H1 (cell line): ENCODE measurements around the gene TRIM27. TPM values are rescaled to one million over a fixed set of nuclear protein-coding genes. Genes with fewer than 3 reads are reported as not detected.

ENCODE experiments used
- CTCF ChIA-PET: fragments of 300-600 bp; sonication (Branson Sonifier 250); formaldehyde crosslinking; loops from one replicate; lab custom pipeline; 2021; ENCODE audit not compliant: partially characterized antibody; lab: Charles Lee
- POLR2A ChIA-PET: fragments of 300-600 bp; sonication (Branson Sonifier 250); formaldehyde crosslinking; loops from one replicate; lab custom pipeline; 2021; ENCODE audit warnings: inconsistent platforms; ENCODE audit not compliant: partially characterized antibody; lab: Charles Lee
- DNase-seq, 2 experiments: peaks; one replicate each; pipeline versions ENCODE4 v3.0.0 to v3.0.0-alpha.2; 2010 to 2022; ENCODE audit warnings: low spot score in 2 of 2, low read depth in 1 of 2, mixed read lengths in 1 of 2
- FAIRE-seq: peaks from 2 replicates; lab custom pipeline; 2011; peaks lifted over from hg19 to GRCh38; lab: Jason Lieb, UNC
- H2AFZ ChIP-seq: 2 replicates; pipeline ENCODE4 v1.8.1; 2012; ENCODE audit warnings: low read length, inconsistent platforms
- H2AK5ac ChIP-seq: 2 replicates; pipeline ENCODE4 v1.6.1; 2013; ENCODE audit warnings: low read depth, low read length
- H2BK120ac ChIP-seq: replicated peaks from 2 replicates; pipeline ENCODE3; 2013; ENCODE audit warnings: low read depth, low read length, inconsistent platforms
- H2BK12ac ChIP-seq: 2 replicates; pipeline ENCODE4 v1.6.1; 2013; ENCODE audit warnings: low read depth, low read length
- H2BK15ac ChIP-seq: 2 replicates; pipeline ENCODE4 v1.6.1; 2013; ENCODE audit warnings: low read length
- H2BK20ac ChIP-seq: 2 replicates; pipeline ENCODE4 v1.6.1; 2013; ENCODE audit warnings: low read length
- H2BK5ac ChIP-seq: 2 replicates; pipeline ENCODE4 v1.6.1; 2013; ENCODE audit warnings: low read depth, low read length
- H3K14ac ChIP-seq: 2 replicates; pipeline ENCODE4 v1.6.1; 2013; ENCODE audit warnings: inconsistent platforms; ENCODE audit not compliant: insufficient read length
- H3K18ac ChIP-seq: 2 replicates; pipeline ENCODE4 v1.6.1; 2013; ENCODE audit warnings: low read length; ENCODE audit errors: extremely low read depth
- H3K23ac ChIP-seq: 2 replicates; pipeline ENCODE4 v1.6.1; 2013; ENCODE audit warnings: inconsistent platforms; ENCODE audit not compliant: insufficient read length
- H3K23me2 ChIP-seq: 2 replicates; pipeline ENCODE4 v1.6.1; 2013; ENCODE audit warnings: low read depth, low read length
- H3K27ac ChIP-seq: 2 replicates; pipeline ENCODE4 v1.6.1; 2011; ENCODE audit warnings: low read depth, low read length, inconsistent platforms
- H3K27me3 ChIP-seq, 4 experiments: replicated peaks in 1 of 4; 1 replicate in 1 of 4; 2 replicates in 3 of 4; pipeline versions ENCODE4 v1.6.1 to v1.8.1; 2011 to 2013; ENCODE audit warnings: low read length in 3 of 4, mild to moderate bottlenecking in 3 of 4, inconsistent platforms in 2 of 4, mixed read lengths in 2 of 4, moderate library complexity in 1 of 4; ENCODE audit not compliant: control insufficient read depth in 3 of 4, insufficient read depth in 3 of 4; ENCODE audit errors: extremely low read depth in 1 of 4
- H3K36me3 ChIP-seq, 4 experiments: 2 replicates each; pipeline versions ENCODE4 v1.6.1 to v1.8.1; 2011 to 2013; ENCODE audit warnings: mild to moderate bottlenecking in 4 of 4, low read length in 3 of 4, moderate library complexity in 2 of 4, control low read depth in 1 of 4, inconsistent platforms in 1 of 4; ENCODE audit not compliant: insufficient read depth in 4 of 4, control insufficient read depth in 2 of 4
- H3K4ac ChIP-seq: replicated peaks from 2 replicates; pipeline ENCODE3; 2013; ENCODE audit warnings: low read length, low read depth, mixed read lengths, inconsistent platforms; ENCODE audit not compliant: insufficient read length
- H3K4me1 ChIP-seq, 4 experiments: replicated peaks in 1 of 4; 1 replicate in 1 of 4; 2 replicates in 3 of 4; pipeline versions ENCODE4 v1.6.1 to v1.8.1; 2011 to 2013; ENCODE audit warnings: low read length in 3 of 4, inconsistent platforms in 2 of 4, mixed read lengths in 1 of 4; ENCODE audit not compliant: insufficient read depth in 4 of 4, control insufficient read depth in 3 of 4
- H3K4me2 ChIP-seq, 2 experiments: 2 replicates each; pipeline versions ENCODE4 v1.6.1 to v1.8.1; 2011 to 2013; ENCODE audit warnings: low read depth in 2 of 2, low read length in 2 of 2, control low read depth in 1 of 2, inconsistent platforms in 1 of 2, mild to moderate bottlenecking in 1 of 2; ENCODE audit not compliant: insufficient read depth in 1 of 2
- H3K4me3 ChIP-seq, 4 experiments: fragments of 200-600, 300-600 bp in 1 of 4; sonication (generic), shearing (Covaris generic), sonication (Bioruptor Twin) in 1 of 4; 2 replicates each; pipeline versions ENCODE4 v1.5.1 to v1.8.1; 2011 to 2016; ENCODE audit warnings: low read length in 4 of 4, low read depth in 3 of 4, control low read depth in 2 of 4, inconsistent platforms in 2 of 4, mild to moderate bottlenecking in 2 of 4, mixed read lengths in 1 of 4, moderate library complexity in 1 of 4; ENCODE audit not compliant: insufficient read depth in 2 of 4; ENCODE audit errors: extremely low read depth in 1 of 4
- H3K56ac ChIP-seq: replicated peaks from 2 replicates; pipeline ENCODE3; 2013; ENCODE audit warnings: low read depth, mild to moderate bottlenecking, mixed read lengths, low read length, inconsistent platforms; ENCODE audit not compliant: insufficient read length
- H3K79me1 ChIP-seq: 2 replicates; pipeline ENCODE4 v1.6.1; 2013; ENCODE audit warnings: low read depth, low read length, control low read depth
- H3K79me2 ChIP-seq, 2 experiments: 2 replicates each; pipeline versions ENCODE4 v1.6.1 to v1.8.1; 2012 to 2013; ENCODE audit warnings: low read length in 2 of 2, mild to moderate bottlenecking in 2 of 2, inconsistent platforms in 1 of 2; ENCODE audit not compliant: insufficient read depth in 2 of 2, control insufficient read depth in 1 of 2
- H3K9ac ChIP-seq, 4 experiments: replicated peaks in 1 of 4; 1 replicate in 1 of 4; 2 replicates in 3 of 4; pipeline versions ENCODE4 v1.6.1 to v1.8.1; 2011 to 2013; ENCODE audit warnings: low read depth in 3 of 4, low read length in 3 of 4, control low read depth in 2 of 4, mild to moderate bottlenecking in 2 of 4, moderate library complexity in 2 of 4, inconsistent platforms in 1 of 4; ENCODE audit errors: extremely low read depth in 1 of 4
- H3K9me3 ChIP-seq, 2 experiments: 2 replicates each; pipeline versions ENCODE4 v1.6.1 to v1.8.1; 2012 to 2013; ENCODE audit warnings: mild to moderate bottlenecking in 2 of 2, moderate library complexity in 2 of 2, control low read depth in 1 of 2, inconsistent platforms in 1 of 2, low read depth in 1 of 2, low read length in 1 of 2, mixed read lengths in 1 of 2; ENCODE audit not compliant: insufficient read depth in 2 of 2
- H4K20me1 ChIP-seq, 2 experiments: replicated peaks in 1 of 2; 2 replicates each; pipeline versions ENCODE3 to v1.8.1; 2011 to 2013; ENCODE audit warnings: inconsistent platforms in 2 of 2, low read length in 2 of 2, mild to moderate bottlenecking in 1 of 2; ENCODE audit not compliant: insufficient read depth in 2 of 2, control insufficient read depth in 1 of 2
- H4K5ac ChIP-seq: 2 replicates; pipeline ENCODE4 v1.6.1; 2013; ENCODE audit warnings: low read length, low read depth, mixed read lengths, inconsistent platforms; ENCODE audit not compliant: insufficient read length
- H4K8ac ChIP-seq: 2 replicates; pipeline ENCODE4 v1.8.0; 2013; ENCODE audit warnings: mild to moderate bottlenecking, moderate library complexity, low read length, inconsistent platforms; ENCODE audit not compliant: insufficient read depth; ENCODE audit errors: extremely low read depth
- H4K91ac ChIP-seq: replicated peaks from 2 replicates; pipeline ENCODE3; 2013; ENCODE audit warnings: low read length, mixed read lengths, inconsistent platforms; ENCODE audit not compliant: insufficient read length
- POLR2AphosphoS5 ChIP-seq: IDR thresholded peaks from 2 replicates; pipeline ENCODE4 v1.6.1; 2011; ENCODE audit warnings: low read depth, low read length
- SRF ChIP-seq: IDR thresholded peaks from 2 replicates; pipeline ENCODE4 v1.6.1; 2011; ENCODE audit warnings: mild to moderate bottlenecking, low read depth, low read length, moderate library complexity
- WGBS, 2 experiments: shearing (Covaris generic) in 1 of 2; methylation state at CpG; one replicate each; pipeline versions ENCODE4 v1.1.6 to v1.1.7; 2013 to 2015; ENCODE audit warnings: low lambda C conversion rate in 2 of 2, mixed read lengths in 2 of 2, inconsistent platforms in 1 of 2, low coverage in 1 of 2, missing lambda C conversion rate in 1 of 2; ENCODE audit not compliant: insufficient replicate concordance in 2 of 2, insufficient coverage in 1 of 2, insufficient read length in 1 of 2; ENCODE audit errors: extremely low coverage in 1 of 2, missing lambda C conversion rate in 1 of 2; 5-methylcytosine and 5-hydroxymethylcytosine counted together
- polyA plus RNA-seq, 7 experiments: library from polyadenylated mRNA; depleted of rRNA in 3 of 7; stranded (reverse) in 5 of 7; unstranded in 2 of 7; fragments of >200 nt in 5 of 7; fragments of 200-250 nt in 2 of 7; gene quantifications; 1 replicate in 5 of 7; 2 replicates in 1 of 7; 4 replicates in 1 of 7; pipeline versions ENCODE4 v1.2.1 to v1.2.3, GENCODE V29; 2011 to 2013; ENCODE audit warnings: missing spikeins in 2 of 7, mixed read lengths in 2 of 7
- total RNA-seq: library from RNA; stranded (reverse); fragmentation: NEBNext Ultra II Directional; extraction: Animal tissue kit (Norgen Biotek cat#: 25700); gene quantifications from 2 replicates; pipeline ENCODE4 v1.2.1, GENCODE V29; 2021

TRIM27 gene
- total and polyA plus RNA-seq, 2 of the 8 experiments (the other 6 are each of a cell fraction or from before 2014, with no cell fraction given) = 76.4 to 85.9 TPM

DNA sequence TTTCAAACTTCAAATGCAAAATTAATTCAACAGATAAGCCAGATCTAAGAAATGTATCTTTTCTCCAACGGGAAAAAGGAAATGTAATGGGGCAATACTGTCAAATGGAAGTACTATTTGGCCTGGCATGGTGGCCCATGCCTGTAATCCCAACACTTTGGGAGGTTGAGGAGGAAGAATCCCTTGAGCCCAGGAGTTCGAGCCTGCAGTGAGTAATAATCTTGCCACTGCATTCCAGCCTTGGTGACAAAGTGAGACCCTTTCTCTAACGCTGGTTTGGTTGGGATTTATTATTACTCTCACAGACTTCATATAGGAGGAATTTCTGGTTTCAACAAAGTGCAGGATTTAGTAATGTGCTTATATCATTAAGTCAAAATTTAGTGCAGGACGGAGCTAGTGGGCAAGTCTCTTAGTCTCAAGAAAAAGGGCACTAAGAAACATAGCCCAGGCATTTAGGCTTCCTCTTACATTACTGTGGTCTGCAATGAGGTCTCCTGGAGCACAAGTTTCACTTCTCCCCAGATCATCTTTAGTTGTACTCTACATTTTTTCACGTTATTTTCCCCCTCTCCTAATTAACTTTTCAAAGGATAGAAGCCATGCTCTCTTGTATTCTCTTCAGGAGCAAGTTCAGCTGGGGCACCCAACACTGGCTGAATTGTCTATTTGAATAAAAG, 23.1 kb downstream of the TRIM27 start:
- TF ChIP-seq SRF (no peak), POLR2AphosphoS5 (peak; percentile 59; the same call in 1 of the 2 replicates)
- Histone ChIP-seq H2BK5ac (no peak overlapping the region), H4K5ac (no peak overlapping the region), H3K9me3 (no peaks in the 10 kb centered on the region), H3K4ac (no peak overlapping the region), H3K4me3 (no peak overlapping the region), H3K23ac (no peak overlapping the region), H4K91ac (no peak overlapping the region), H3K18ac (no peak overlapping the region), H3K9ac (no peak overlapping the region), H3K4me1 (no peaks in the 10 kb centered on the region), H2AFZ (no peak overlapping the region), H3K79me2 (no peaks in the 10 kb centered on the region; a peak in 1 of 4 replicates), H3K79me1 (no peaks in the 10 kb centered on the region), H3K27ac (no peak overlapping the region), H3K4me2 (no peak overlapping the region), H2BK15ac (no peak overlapping the region), H3K14ac (no peak overlapping the region), H3K36me3 (peaks cover 18 to 55% (median 42%) of the 10 kb centered on the region in 4 experiments), H3K56ac (no peak overlapping the region), H4K20me1 (peaks cover 4 to 5% of the 10 kb centered on the region in 2 experiments), H2AK5ac (no peak overlapping the region), H2BK12ac (no peak overlapping the region), H3K23me2 (no peaks in the 10 kb centered on the region), H2BK20ac (no peak overlapping the region), H4K8ac (no peak overlapping the region), H3K27me3 (no peaks in the 10 kb centered on the region), H2BK120ac (no peak overlapping the region)
- ChIA-PET CTCF (no interaction called here), POLR2A (interaction anchor here (0.6 to 2.7 kb wide), 4 partner anchors 10 to 99 kb away, joined by 3 to 14 read pairs (median 11); no protein-coding TSS in a partner anchor)
- 83% methylated on average over 5 of the region's 5 CpGs; no CpG with 5 or more reads in 1 of the 2 experiments for WGBS, 2 experiments
- FAIRE-seq (no peak), DNase-seq (no peak)
